Liver (tissue), 3 donors: ENCODE results near the gene SLC45A2.

Experiments
- ATF3 ChIP-seq: IDR thresholded peaks from 2 replicates; pipeline ENCODE4 v1.6.1; 2016; ENCODE audit warnings: antibody characterized with exemption
- CTCF ChIP-seq: fragments of 150-350 bp; IDR thresholded peaks from 2 replicates; pipeline ENCODE4 v1.5.1; 2017; ENCODE audit warnings: improper control_type of control experiment, low read depth, low read length; ENCODE audit not compliant: missing input control
- EGR1 ChIP-seq, 2 donors: IDR thresholded peaks; 2 replicates each; pipeline ENCODE4 v1.6.1; 2016 to 2018; ENCODE audit warnings: antibody characterized with exemption in 2 of 2, low read depth in 2 of 2
- FOXA1 ChIP-seq: IDR thresholded peaks from 2 replicates; pipeline ENCODE4 v1.6.1; 2016; ENCODE audit warnings: antibody characterized with exemption
- MAX ChIP-seq: IDR thresholded peaks from 2 replicates; pipeline ENCODE4 v1.6.1; 2016; ENCODE audit warnings: antibody characterized with exemption
- RAD21 ChIP-seq, 2 donors: IDR thresholded peaks; 2 replicates each; pipeline ENCODE4 v1.6.1; 2016; ENCODE audit warnings: antibody characterized with exemption in 2 of 2, mild to moderate bottlenecking in 2 of 2
- REST ChIP-seq: IDR thresholded peaks from 2 replicates; pipeline ENCODE4 v1.6.1; 2016; ENCODE audit warnings: antibody characterized with exemption, mild to moderate bottlenecking
- TAF1 ChIP-seq: conservative IDR thresholded peaks from 2 replicates; pipeline ENCODE4 v1.6.1; 2016; ENCODE audit warnings: antibody characterized with exemption, mild to moderate bottlenecking
- YY1 ChIP-seq: IDR thresholded peaks from 2 replicates; pipeline ENCODE4 v1.6.1; 2016; ENCODE audit warnings: antibody characterized with exemption, mild to moderate bottlenecking
- donor health status: healthy.
- donor health status: healthy.

- TF ChIP-seq CTCF (no peak), MAX (no peak), ATF3 (no peak), TAF1 (no peak), REST (no peak), RAD21 (IDR thresholded peaks at IDR 0.05) (no peak), FOXA1 (no peak), EGR1 (IDR thresholded peaks at IDR 0.05; ENCODE audit: low read depth in 2 of 2) (no peak), YY1 (no peak)
These were observed 44.8 kb downstream of the SLC45A2 start for GRCh38 chr5:33939556-33940262.
